ENCODE results near the gene KIAA0232. TPM values are rescaled to one million over a fixed set of nuclear protein-coding genes. Genes with fewer than 3 reads are reported as not detected.

The KIAA0232 gene
- total RNA-seq, 4 donors from 2014 or later, result 27.6 to 34.1 (median 32.7) TPM

GRCh38 chr4:6772223-6772928 lies 10.2 kb upstream of the KIAA0232 start:
- peaks cover 44% of the 10 kb centered on the region for H3K4me1 ChIP-seq
- H3K9me3 ChIP-seq, result no peaks in the 10 kb centered on the region
- no peaks in the 10 kb centered on the region for H3K36me3 ChIP-seq
- TF ChIP-seq POLR2A (IDR thresholded peaks at IDR 0.05) (no peak), POLR2AphosphoS5 (IDR thresholded peaks at IDR 0.05) (peak in 2 of 3 donors; percentile 14 to 19), EP300 (IDR thresholded peaks at IDR 0.05) (no peak)
- H3K27me3 ChIP-seq, result no peaks in the 10 kb centered on the region
- H3K4me3 ChIP-seq, result no peak overlapping the region
- 36% methylated on average over 10 of the region's 10 CpGs for WGBS
- DNase-seq (ENCODE audit: low spot score in 2 of 2), result peak in 1 of 2 donors; percentile 79
- peak overlapping the region; percentile 34 for H3K27ac ChIP-seq

DNA sequence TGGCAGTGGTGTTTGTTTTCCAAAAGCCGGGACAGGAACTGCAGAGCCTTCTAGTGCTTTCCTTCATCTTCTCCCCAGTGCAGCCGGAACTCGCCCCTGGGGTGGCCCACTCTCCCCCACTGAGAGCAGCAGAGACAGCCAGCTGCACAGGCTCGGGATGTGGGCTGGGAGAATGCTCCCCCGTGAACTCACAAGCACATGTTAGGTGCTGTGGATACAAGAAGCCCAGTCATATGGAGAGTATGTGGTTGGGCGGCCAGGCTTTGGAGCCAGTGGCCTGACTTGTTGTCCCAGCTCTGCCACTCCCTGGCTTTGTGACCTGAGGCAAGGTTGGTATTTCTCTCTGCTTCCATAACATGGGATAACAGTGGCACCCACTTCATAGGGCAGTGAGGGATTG lies 9.4 kb upstream of the KIAA0232 start:
- H3K27ac ChIP-seq, result peak overlapping the region; percentile 34
- no peak for TF ChIP-seq POLR2AphosphoS5 (IDR thresholded peaks at IDR 0.05)
- H3K4me3 ChIP-seq, result no peak overlapping the region
- peaks cover 36% of the 10 kb centered on the region for H3K4me1 ChIP-seq
- no peaks in the 10 kb centered on the region for H3K36me3 ChIP-seq
- no peaks in the 10 kb centered on the region for H3K27me3 ChIP-seq
- peak in 1 of 2 donors; percentile 73 for DNase-seq (ENCODE audit: low spot score in 2 of 2)
- no peaks in the 10 kb centered on the region for H3K9me3 ChIP-seq
- 46% methylated on average over 6 of the region's 6 CpGs for WGBS

GRCh38 chr4:6773616-6774540 lies 8.6 kb upstream of the KIAA0232 start:
- DNase-seq (ENCODE audit: low spot score in 2 of 2), result peak in 1 of 2 donors; percentile 47
- H3K4me3 ChIP-seq, result no peak overlapping the region
- H3K27ac ChIP-seq, result peak overlapping the region; percentile 34
- no peaks in the 10 kb centered on the region for H3K27me3 ChIP-seq
- peaks cover 29% of the 10 kb centered on the region for H3K4me1 ChIP-seq
- no peaks in the 10 kb centered on the region for H3K36me3 ChIP-seq
- no peaks in the 10 kb centered on the region for H3K9me3 ChIP-seq
- TF ChIP-seq POLR2AphosphoS5 (IDR thresholded peaks at IDR 0.05) (no peak), EP300 (IDR thresholded peaks at IDR 0.05) (no peak), POLR2A (IDR thresholded peaks at IDR 0.05) (no peak)
- TF ChIP-seq, protein P1, sequence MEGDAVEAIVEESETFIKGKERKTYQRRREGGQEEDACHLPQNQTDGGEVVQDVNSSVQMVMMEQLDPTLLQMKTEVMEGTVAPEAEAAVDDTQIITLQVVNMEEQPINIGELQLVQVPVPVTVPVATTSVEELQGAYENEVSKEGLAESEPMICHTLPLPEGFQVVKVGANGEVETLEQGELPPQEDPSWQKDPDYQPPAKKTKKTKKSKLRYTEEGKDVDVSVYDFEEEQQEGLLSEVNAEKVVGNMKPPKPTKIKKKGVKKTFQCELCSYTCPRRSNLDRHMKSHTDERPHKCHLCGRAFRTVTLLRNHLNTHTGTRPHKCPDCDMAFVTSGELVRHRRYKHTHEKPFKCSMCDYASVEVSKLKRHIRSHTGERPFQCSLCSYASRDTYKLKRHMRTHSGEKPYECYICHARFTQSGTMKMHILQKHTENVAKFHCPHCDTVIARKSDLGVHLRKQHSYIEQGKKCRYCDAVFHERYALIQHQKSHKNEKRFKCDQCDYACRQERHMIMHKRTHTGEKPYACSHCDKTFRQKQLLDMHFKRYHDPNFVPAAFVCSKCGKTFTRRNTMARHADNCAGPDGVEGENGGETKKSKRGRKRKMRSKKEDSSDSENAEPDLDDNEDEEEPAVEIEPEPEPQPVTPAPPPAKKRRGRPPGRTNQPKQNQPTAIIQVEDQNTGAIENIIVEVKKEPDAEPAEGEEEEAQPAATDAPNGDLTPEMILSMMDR (IDR thresholded peaks at IDR 0.05), result no peak
- WGBS, result 92% methylated on average over 16 of the region's 16 CpGs

DNA sequence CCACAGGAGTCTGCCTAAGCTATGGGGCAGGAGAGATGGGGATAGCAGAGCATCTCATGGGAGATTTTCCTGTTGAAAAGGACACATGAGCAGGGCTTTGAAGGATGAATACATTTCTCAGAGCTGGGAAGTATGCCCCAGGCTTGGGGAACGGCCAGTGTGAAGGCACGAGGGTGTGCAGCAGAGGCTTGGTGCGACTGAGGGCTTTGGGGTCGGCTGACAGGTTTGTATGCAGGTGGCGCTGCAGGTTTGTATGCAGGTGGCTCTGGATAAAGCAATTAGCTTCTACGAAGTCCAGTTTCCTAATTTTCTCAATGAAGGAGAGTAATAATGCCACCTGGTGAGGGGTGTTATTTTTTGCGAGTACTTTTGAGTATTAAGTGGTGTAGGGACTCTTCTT lies 6.8 kb upstream of the KIAA0232 start:
- TF ChIP-seq POLR2A (IDR thresholded peaks at IDR 0.05), result no peak
- no peak for TF ChIP-seq POLR2AphosphoS5 (IDR thresholded peaks at IDR 0.05)
- no peak for TF ChIP-seq EP300 (IDR thresholded peaks at IDR 0.05)
- TF ChIP-seq, protein P1 (IDR thresholded peaks at IDR 0.05), result no peak
- Histone ChIP-seq H3K27me3 (no peaks in the 10 kb centered on the region), H3K36me3 (no peaks in the 10 kb centered on the region), H3K4me3 (no peak overlapping the region), H3K4me1 (peaks cover 36% of the 10 kb centered on the region), H3K27ac (no peak overlapping the region), H3K9me3 (no peaks in the 10 kb centered on the region)
- 78% methylated on average over 7 of the region's 7 CpGs for WGBS
- DNase-seq (ENCODE audit: low spot score in 2 of 2), result no peak

- Histone ChIP-seq H3K4me1 (peaks cover 34% of the 10 kb centered on the region), H3K27me3 (no peaks in the 10 kb centered on the region), H3K36me3 (no peaks in the 10 kb centered on the region), H3K9me3 (no peaks in the 10 kb centered on the region), H3K27ac (no peak overlapping the region), H3K4me3 (no peak overlapping the region)
- no peak for DNase-seq (ENCODE audit: low spot score in 2 of 2)
- TF ChIP-seq EP300 (IDR thresholded peaks at IDR 0.05), result no peak
- TF ChIP-seq, protein P1 (IDR thresholded peaks at IDR 0.05), result no peak
- TF ChIP-seq POLR2AphosphoS5 (IDR thresholded peaks at IDR 0.05), result no peak
- TF ChIP-seq POLR2A (IDR thresholded peaks at IDR 0.05), result no peak
- 71% methylated on average over 12 of the region's 12 CpGs for WGBS
Measured at GRCh38 chr4:6776920-6777635, 5.4 kb upstream of the KIAA0232 start.

All from suprapubic skin (tissue), 4 donors.